H9 (cell line): ENCODE results near the gene SPRYD3. TPM values are rescaled to one million over a fixed set of nuclear protein-coding genes. Genes with fewer than 3 reads are reported as not detected.

Experiments
- DNase-seq: peaks from one replicate; pipeline ENCODE4 v3.0.0-alpha.2; 2017
- H2AFZ ChIP-seq: one replicate; pipeline ENCODE4 v1.6.1; 2013; ENCODE audit warnings: mild to moderate bottlenecking, low read length, control low read depth, moderate library complexity
- H2AK5ac ChIP-seq: 2 replicates; pipeline ENCODE4 v1.6.1; 2013; ENCODE audit warnings: low read length, control low read depth, mixed read lengths; ENCODE audit not compliant: insufficient read length
- H2BK120ac ChIP-seq: one replicate; pipeline ENCODE4 v1.6.1; 2013; ENCODE audit warnings: low read depth, mild to moderate bottlenecking, low read length, control low read depth, inconsistent platforms; ENCODE audit not compliant: poor library complexity, severe bottlenecking
- H2BK12ac ChIP-seq: 2 replicates; pipeline ENCODE4 v1.6.1; 2013; ENCODE audit warnings: low read length, control low read depth, mixed read lengths, low read depth; ENCODE audit not compliant: insufficient read length
- H2BK15ac ChIP-seq: 2 replicates; pipeline ENCODE4 v1.6.1; 2013; ENCODE audit warnings: low read depth, low read length, control low read depth
- H2BK20ac ChIP-seq: one replicate; pipeline ENCODE4 v1.6.1; 2013; ENCODE audit warnings: low read depth, mild to moderate bottlenecking, low read length, control low read depth, inconsistent platforms; ENCODE audit not compliant: poor library complexity, severe bottlenecking
- H2BK5ac ChIP-seq: 2 replicates; pipeline ENCODE4 v1.6.1; 2013; ENCODE audit warnings: low read length, control low read depth, mixed read lengths; ENCODE audit not compliant: insufficient read length
- H3K14ac ChIP-seq: 2 replicates; pipeline ENCODE4 v1.6.1; 2013; ENCODE audit warnings: low read length, control low read depth; ENCODE audit not compliant: insufficient read depth
- H3K18ac ChIP-seq: 2 replicates; pipeline ENCODE4 v1.6.1; 2013; ENCODE audit warnings: low read depth, mild to moderate bottlenecking, mixed read lengths, low read length, control low read depth; ENCODE audit not compliant: insufficient read length
- H3K23ac ChIP-seq: 2 replicates; pipeline ENCODE4 v1.6.1; 2013; ENCODE audit warnings: low read length, control low read depth, mixed read lengths, low read depth; ENCODE audit not compliant: insufficient read length
- H3K23me2 ChIP-seq: 2 replicates; pipeline ENCODE4 v1.6.1; 2013; ENCODE audit warnings: low read depth, mild to moderate bottlenecking, mixed read lengths, low read length, control low read depth; ENCODE audit not compliant: insufficient read length, poor library complexity, severe bottlenecking
- H3K27ac ChIP-seq: 2 replicates; pipeline ENCODE4 v1.5.1; 2013; ENCODE audit warnings: low read length, control low read depth, mixed read lengths, low read depth; ENCODE audit not compliant: insufficient read length
- H3K27me3 ChIP-seq: 2 replicates; pipeline ENCODE4 v1.6.1; 2013; ENCODE audit warnings: low read length, control low read depth, inconsistent platforms; ENCODE audit not compliant: insufficient read depth
- H3K4ac ChIP-seq: 2 replicates; pipeline ENCODE4 v1.6.1; 2013; ENCODE audit warnings: low read depth, mild to moderate bottlenecking, control low read depth, inconsistent platforms, low read length, moderate library complexity
- H3K4me1 ChIP-seq: 2 replicates; pipeline ENCODE4 v1.6.1; 2013; ENCODE audit warnings: low read length, control low read depth, inconsistent platforms; ENCODE audit not compliant: insufficient read depth
- H3K4me2 ChIP-seq: 2 replicates; pipeline ENCODE4 v1.6.1; 2013; ENCODE audit warnings: low read length, control low read depth, mixed read lengths; ENCODE audit not compliant: insufficient read length, insufficient read depth
- H3K56ac ChIP-seq: 2 replicates; pipeline ENCODE4 v1.6.1; 2013; ENCODE audit warnings: low read depth, mild to moderate bottlenecking, mixed read lengths, low read length, control low read depth; ENCODE audit not compliant: insufficient read length
- H3K79me1 ChIP-seq: 2 replicates; pipeline ENCODE4 v1.6.1; 2013; ENCODE audit warnings: low read depth, mild to moderate bottlenecking, moderate library complexity, low read length, control low read depth, inconsistent platforms; ENCODE audit not compliant: insufficient read depth, poor library complexity, severe bottlenecking
- H3K79me2 ChIP-seq: 2 replicates; pipeline ENCODE4 v1.6.1; 2013; ENCODE audit warnings: low read length, control low read depth, inconsistent platforms; ENCODE audit not compliant: insufficient read depth
- H3K9ac ChIP-seq: 2 replicates; pipeline ENCODE4 v1.6.1; 2013; ENCODE audit warnings: low read length, control low read depth, mixed read lengths; ENCODE audit not compliant: insufficient read length; ENCODE audit errors: extremely low read depth
- H3K9me3 ChIP-seq: one replicate; pipeline ENCODE4 v1.6.1; 2013; ENCODE audit warnings: low read depth, low read length, inconsistent platforms; ENCODE audit not compliant: control insufficient read depth
- H3T11ph ChIP-seq: one replicate; pipeline ENCODE4 v1.6.1; 2013; ENCODE audit warnings: mild to moderate bottlenecking, low read length, control low read depth, inconsistent platforms
- H4K20me1 ChIP-seq: one replicate; pipeline ENCODE4 v1.6.1; 2013; ENCODE audit not compliant: control insufficient read depth, insufficient read length, insufficient read depth
- H4K5ac ChIP-seq: 2 replicates; pipeline ENCODE4 v1.6.1; 2013; ENCODE audit warnings: low read depth, mild to moderate bottlenecking, mixed read lengths, low read length, control low read depth; ENCODE audit not compliant: insufficient read length
- H4K8ac ChIP-seq: replicated peaks from 2 replicates; pipeline ENCODE4 v1.6.1; 2013; ENCODE audit warnings: low read length, control low read depth, mixed read lengths, low read depth; ENCODE audit not compliant: insufficient read length
- H4K91ac ChIP-seq: 2 replicates; pipeline ENCODE4 v1.6.1; 2013; ENCODE audit warnings: low read depth, mild to moderate bottlenecking, moderate library complexity, mixed read lengths, low read length, control low read depth; ENCODE audit not compliant: insufficient read length
- H3K27ac Mint-ChIP-seq, 3 experiments: 2 replicates in 2 of 3; 3 replicates in 1 of 3; pipeline ENCODE4 v1.8.0; 2020 to 2021; ENCODE audit warnings: mixed read lengths in 3 of 3, mild to moderate bottlenecking in 1 of 3, moderate library complexity in 1 of 3
- H3K27me3 Mint-ChIP-seq: 2 replicates; pipeline ENCODE4 v1.8.0; 2021; ENCODE audit warnings: low read depth, mild to moderate bottlenecking, moderate library complexity, mixed read lengths
- H3K36me3 Mint-ChIP-seq, 3 experiments: 2 replicates in 2 of 3; 3 replicates in 1 of 3; pipeline ENCODE4 v1.8.0; 2020 to 2021; ENCODE audit warnings: low read depth in 3 of 3, mixed read lengths in 3 of 3; ENCODE audit not compliant: insufficient read depth in 1 of 3
- H3K4me1 Mint-ChIP-seq, 2 experiments: 2 replicates each; pipeline ENCODE4 v1.8.0; 2020; ENCODE audit warnings: mixed read lengths in 2 of 2
- H3K4me3 Mint-ChIP-seq, 2 experiments: 2 replicates in 1 of 2; 3 replicates in 1 of 2; pipeline ENCODE4 v1.8.0; 2020 to 2021; ENCODE audit warnings: mild to moderate bottlenecking in 2 of 2, mixed read lengths in 2 of 2, moderate library complexity in 1 of 2
- H3K9me3 Mint-ChIP-seq, 2 experiments: 2 replicates in 1 of 2; 3 replicates in 1 of 2; pipeline ENCODE4 v1.8.0; 2020; ENCODE audit warnings: mild to moderate bottlenecking in 2 of 2, mixed read lengths in 2 of 2, moderate library complexity in 1 of 2
- WGBS: extraction: QIAGEN DNeasy Blood & Tissue Kit; methylation state at CpG from one replicate; pipeline ENCODE4 v1.1.7; 2013; ENCODE audit warnings: missing lambda C conversion rate, low lambda C conversion rate, mixed read lengths; ENCODE audit not compliant: insufficient read length; ENCODE audit errors: extremely low coverage; 5-methylcytosine and 5-hydroxymethylcytosine counted together
- total RNA-seq: library from RNA; stranded (reverse); gene quantifications from 2 replicates; pipeline ENCODE4 v1.2.1, GENCODE V29; 2021
- TF ChIP-seq, protein P1 (sequence below): fragments of 200-600 bp; sonication (generic); conservative IDR thresholded peaks from 3 replicates; pipeline ENCODE4 v1.8.0; 2021; ENCODE audit warnings: antibody characterized with exemption, mild to moderate bottlenecking

The SPRYD3 gene
- total RNA-seq, 1 experiment from 2014 or later, result 6.5 TPM

GRCh38 chr12:53061404-53062010 lies 17.7 kb downstream of the SPRYD3 start:
- H4K8ac ChIP-seq, result no peak overlapping the region
- peak; percentile 81 for DNase-seq
- H4K20me1 ChIP-seq, result no peaks in the 10 kb centered on the region
- H3K4me1 Mint-ChIP-seq, result peaks cover 8 to 12% of the 10 kb centered on the region in 2 experiments
- peaks cover 2 to 8% (median 4%) of the 10 kb centered on the region in 3 experiments; a peak in 4 of 7 replicates for H3K36me3 Mint-ChIP-seq
- H3K18ac ChIP-seq, result no peak overlapping the region
- H3K56ac ChIP-seq, result no peak overlapping the region
- no peak overlapping the region for H3K9ac ChIP-seq
- no peaks in the 10 kb centered on the region for H3K79me2 ChIP-seq
- TF ChIP-seq, protein P1, sequence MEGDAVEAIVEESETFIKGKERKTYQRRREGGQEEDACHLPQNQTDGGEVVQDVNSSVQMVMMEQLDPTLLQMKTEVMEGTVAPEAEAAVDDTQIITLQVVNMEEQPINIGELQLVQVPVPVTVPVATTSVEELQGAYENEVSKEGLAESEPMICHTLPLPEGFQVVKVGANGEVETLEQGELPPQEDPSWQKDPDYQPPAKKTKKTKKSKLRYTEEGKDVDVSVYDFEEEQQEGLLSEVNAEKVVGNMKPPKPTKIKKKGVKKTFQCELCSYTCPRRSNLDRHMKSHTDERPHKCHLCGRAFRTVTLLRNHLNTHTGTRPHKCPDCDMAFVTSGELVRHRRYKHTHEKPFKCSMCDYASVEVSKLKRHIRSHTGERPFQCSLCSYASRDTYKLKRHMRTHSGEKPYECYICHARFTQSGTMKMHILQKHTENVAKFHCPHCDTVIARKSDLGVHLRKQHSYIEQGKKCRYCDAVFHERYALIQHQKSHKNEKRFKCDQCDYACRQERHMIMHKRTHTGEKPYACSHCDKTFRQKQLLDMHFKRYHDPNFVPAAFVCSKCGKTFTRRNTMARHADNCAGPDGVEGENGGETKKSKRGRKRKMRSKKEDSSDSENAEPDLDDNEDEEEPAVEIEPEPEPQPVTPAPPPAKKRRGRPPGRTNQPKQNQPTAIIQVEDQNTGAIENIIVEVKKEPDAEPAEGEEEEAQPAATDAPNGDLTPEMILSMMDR, result peak; percentile 57
- no peak overlapping the region for H2BK120ac ChIP-seq
- no CpG with 5 or more reads among the region's 5 CpGs for WGBS
- no peak overlapping the region for H2AK5ac ChIP-seq
- no peak overlapping the region for H3K27ac ChIP-seq
- H3T11ph ChIP-seq, result no peak overlapping the region
- no peaks in the 10 kb centered on the region for H3K23me2 ChIP-seq
- H3K9me3 Mint-ChIP-seq, result no peaks in the 10 kb centered on the region
- H2BK12ac ChIP-seq, result no peak overlapping the region
- no peaks in the 10 kb centered on the region for H3K79me1 ChIP-seq
- H2BK15ac ChIP-seq, result no peak overlapping the region
- H3K4me3 Mint-ChIP-seq, result no peak overlapping the region
- H3K9me3 ChIP-seq, result no peaks in the 10 kb centered on the region
- no peak overlapping the region for H3K4ac ChIP-seq
- H3K14ac ChIP-seq, result no peak overlapping the region
- no peak overlapping the region; a peak in 1 of 7 replicates for H3K27ac Mint-ChIP-seq
- no peak overlapping the region for H2BK20ac ChIP-seq
- no peak overlapping the region for H2BK5ac ChIP-seq
- H4K5ac ChIP-seq, result no peak overlapping the region
- H3K4me1 ChIP-seq, result no peaks in the 10 kb centered on the region
- peaks cover 44% of the 10 kb centered on the region for H3K27me3 Mint-ChIP-seq
- H4K91ac ChIP-seq, result no peak overlapping the region
- H3K4me2 ChIP-seq, result no peak overlapping the region
- H3K23ac ChIP-seq, result no peak overlapping the region
- H2AFZ ChIP-seq, result no peak overlapping the region
- H3K27me3 ChIP-seq, result peaks cover 2% of the 10 kb centered on the region; the same call in 1 of the 2 replicates
